HG02852 (cell line): Measurements from ENCODE around the gene FAM81B.
"Not testable (repeated sequence)": the region's sequence is repeated elsewhere in the genome, so short reads cannot be mapped to it uniquely, and the experiment has no call there.

ENCODE experiments used
- ATAC-seq: cut with Tn5 transposase; IDR thresholded peaks from one replicate; pipeline ENCODE4 v1.9.1; 2021; ENCODE audit warnings: mild to moderate bottlenecking, moderate library complexity; ENCODE audit not compliant: unreplicated experiment

The FAM81B gene, protein sequence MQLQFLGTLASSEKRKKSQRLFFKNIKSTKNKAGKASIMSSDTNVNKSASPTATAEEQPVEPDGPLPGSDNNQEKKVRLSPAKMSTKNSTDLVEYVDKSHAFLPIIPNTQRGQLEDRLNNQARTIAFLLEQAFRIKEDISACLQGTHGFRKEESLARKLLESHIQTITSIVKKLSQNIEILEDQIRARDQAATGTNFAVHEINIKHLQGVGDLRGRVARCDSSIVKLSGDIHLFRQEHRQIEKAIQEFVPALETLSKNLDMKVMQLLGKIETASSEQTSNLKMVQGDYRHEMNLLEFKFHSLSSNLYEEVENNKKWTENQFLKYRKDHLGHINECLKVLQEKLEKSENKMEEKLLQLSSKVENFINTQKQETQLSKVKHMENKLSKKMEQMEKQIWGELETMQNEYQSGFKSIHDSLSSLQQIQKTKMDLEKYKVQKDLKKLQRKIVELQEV

DNA sequence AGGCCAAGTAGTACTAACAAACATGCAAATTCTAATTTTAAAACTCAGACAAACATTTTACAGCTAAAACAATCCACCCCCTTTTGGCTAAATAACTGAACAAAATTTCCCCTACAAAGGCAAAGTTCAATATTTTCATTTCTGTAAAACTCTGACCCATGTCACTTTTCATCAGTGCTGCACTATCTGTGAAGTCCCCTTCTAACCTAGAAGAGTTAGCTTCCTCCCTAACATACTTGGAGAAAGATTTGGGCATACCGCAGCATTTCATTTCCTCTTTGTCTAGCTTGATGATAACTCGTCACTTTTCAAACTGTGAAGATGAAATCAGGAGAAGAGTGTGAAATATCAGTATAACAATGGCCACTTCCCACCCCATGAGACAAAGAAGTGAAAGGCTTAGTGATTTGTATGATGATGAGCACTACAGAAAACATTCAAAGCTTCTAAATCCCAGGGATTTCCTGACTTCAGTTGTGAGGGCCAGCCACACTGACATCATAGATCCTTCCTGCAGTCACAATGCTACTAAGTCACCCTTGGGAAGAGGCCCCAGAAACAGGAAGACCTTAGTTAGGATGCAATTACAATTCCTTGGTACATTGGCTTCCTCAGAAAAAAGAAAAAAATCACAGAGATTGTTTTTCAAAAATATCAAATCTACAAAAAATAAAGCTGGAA, at the start of gene FAM81B:
TSS of gene FAM81B (plus strand) at position 555 of the 681 bp plus-strand sequence. CDS start at position 579, 24 bp downstream.
- no peak for ATAC-seq

DNA sequence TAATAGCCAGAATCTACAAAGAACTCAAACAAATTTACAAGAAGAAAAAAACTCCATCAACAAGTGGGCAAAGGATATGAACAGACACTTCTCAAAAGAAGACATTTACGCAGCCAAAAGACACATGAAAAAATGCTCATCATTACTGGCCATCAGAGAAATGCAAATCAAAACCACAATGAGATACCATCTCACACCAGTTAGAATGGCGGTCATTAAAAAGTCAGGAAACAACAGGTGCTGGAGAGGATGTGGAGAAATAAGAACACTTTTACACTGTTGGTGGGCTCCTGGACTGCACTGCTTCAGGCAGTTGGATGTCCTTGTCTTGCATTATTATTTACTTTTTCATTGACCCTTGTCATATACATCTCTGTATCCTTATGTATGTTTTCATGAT, 49.7 kb upstream of the FAM81B start:
- ATAC-seq: not testable (repeated sequence)

DNA sequence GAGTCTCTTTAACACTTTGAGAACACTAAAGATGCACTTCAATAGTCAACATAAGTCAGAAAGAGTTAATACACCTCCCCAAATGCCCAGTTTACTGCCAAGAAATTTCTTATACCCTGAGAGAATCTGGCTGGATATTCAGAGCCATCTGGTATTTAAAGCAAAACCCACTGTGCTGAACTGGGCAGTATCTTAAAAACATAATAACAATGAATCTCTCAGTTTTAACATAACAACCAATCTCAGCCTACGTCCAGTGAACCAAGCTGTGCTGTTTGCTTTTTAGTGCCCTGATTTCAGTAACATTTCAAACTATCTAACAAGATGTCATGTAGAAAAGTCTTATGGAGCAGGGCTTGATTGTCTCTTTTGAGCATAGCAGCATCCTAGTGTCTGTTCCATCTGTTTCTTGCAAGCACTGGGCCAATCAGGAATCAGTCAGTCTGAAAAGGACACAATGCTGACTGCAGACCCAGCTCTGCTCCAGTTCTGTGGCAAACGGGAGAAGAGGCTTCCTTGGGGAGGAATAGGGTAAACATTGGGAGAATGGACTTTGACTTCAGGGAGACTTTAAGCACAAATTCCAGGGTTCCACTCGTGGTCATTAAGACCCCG, 43.6 kb upstream of the FAM81B start:
- no peak for ATAC-seq

DNA sequence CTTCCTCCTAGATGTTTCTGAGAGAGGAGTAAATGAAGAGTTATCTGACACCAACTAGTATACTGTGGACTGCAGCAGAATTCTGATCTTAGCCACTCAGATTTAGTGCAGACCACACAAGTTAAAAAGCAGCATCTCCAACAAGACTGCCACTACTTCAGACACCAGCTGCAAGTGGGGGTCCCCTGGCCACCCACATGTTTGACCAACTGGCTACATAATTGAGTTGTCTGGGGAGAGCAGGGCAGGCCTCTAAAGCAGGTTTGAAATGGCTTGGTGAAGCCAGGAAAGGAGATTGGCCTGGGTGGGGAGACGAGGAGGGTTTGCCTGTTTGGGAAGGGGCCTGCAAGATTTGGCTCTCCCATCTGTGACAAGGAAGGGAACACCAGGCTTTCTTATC, 40.5 kb upstream of the FAM81B start:
- ATAC-seq: no peak

DNA sequence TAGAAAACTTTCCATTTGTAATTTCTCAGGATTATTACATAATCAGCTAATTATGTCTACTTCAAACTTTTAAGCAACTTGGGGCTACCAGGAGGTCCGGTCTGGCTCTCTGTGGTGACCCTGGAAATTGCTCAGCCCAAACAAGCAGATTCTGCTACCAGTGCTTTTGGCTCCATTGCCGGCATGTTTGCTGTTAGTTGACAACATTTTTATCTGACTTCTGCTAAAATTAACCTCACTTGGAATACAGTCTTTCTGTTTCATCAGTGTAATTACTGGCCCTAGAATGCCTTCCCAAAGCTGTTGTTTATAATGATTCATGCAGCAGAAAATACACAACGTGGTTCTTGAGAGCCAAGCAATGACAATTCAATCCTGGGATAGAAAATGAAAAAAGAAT, 38.5 kb upstream of the FAM81B start:
- no peak for ATAC-seq

DNA sequence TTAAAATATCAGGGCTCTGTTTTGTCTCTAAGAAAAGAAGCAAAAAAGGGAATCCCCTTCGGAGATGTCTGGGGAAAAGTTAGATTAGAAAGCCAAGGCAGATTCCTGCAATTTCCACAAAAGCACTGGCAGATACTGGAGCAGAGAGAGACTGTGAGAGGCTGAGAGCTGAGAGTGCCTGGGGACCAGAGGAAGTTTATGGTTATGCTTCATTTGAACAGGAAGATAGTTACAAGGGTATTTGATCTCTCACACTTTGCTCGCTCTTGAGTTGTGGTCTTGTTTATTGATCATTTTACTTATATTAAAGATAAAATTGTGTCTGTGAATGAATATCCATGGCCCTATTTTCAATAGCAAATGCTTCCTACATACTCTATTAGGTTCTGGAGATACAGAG, 32.8 kb upstream of the FAM81B start:
- ATAC-seq: no peak

DNA sequence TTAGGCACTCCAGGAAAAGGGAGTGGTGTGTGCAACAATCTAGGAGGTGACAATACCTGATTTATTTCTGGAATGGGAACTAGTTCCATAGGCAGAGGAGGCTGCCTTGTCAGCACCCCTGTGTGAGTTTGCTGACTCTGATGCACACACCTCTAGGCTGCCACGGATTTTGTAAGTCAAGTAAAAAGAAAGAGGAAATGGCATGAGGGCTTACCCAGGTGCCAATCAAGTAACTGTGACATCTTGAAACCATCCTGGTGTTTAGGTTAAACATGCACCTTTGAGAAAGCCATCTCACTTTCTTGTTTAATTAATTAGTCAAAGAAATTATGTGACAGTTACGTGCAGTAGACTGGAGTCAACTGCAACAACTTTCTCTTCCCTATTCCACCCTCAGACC, 32.3 kb upstream of the FAM81B start:
- ATAC-seq: no peak

DNA sequence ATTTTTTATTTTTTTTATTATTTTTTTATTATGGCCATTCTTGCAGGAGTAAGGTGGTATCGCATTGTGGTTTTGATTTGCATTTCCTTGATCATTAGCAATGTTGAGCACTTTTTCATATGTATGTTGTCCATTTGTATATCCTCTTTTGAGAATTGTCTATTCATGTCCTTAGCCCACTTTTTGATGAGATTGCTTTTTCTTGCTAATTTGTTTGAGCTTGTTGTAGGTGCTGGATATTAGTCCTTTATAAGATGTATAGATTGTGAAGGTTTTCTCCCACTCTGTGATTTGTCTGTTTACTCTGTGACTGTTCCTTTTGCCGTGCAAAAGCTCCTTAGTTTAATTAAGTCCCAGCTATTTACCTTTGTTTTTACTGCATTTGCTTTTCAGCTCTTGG, 30.5 kb upstream of the FAM81B start:
- not testable (repeated sequence) for ATAC-seq

DNA sequence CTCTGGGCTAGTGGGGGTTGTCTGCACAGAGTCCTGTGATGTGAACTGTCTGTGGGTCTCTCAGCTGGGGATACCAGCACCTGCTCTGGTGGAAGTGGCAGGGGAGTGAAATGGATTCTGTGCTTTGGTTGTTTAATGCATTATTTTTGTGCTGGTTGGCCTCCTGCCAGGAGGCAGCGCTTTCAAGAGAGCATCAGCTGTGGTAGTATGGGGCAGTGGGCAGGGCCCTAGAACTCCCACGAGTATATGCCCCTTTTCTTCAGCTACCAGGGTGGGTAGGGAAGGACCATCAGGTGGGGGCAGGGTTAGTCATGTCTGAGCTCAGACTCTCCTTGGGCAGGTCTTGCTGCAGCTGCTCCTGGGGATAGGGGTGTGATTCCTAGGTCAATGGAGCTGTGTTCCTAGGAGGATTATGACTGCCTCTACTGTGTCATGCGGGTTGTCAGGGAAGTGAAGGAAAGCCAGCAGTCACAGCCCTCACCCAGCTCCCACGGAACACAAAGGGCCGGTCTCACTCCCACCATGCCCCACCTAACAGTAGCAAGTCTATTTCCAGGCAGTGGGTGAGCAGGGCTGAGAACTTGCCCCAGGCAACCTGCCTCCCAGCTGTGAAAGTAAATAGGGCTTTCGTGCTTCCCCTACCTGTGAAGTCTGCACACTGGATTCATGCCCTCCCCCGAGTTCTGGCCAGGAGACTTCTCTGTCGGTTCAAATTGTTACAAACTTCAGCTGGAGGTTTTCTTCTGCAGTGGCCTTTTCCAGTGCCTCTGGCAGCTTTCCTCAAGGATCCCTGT, 25.7 kb upstream of the FAM81B start:
- ATAC-seq: no peak

DNA sequence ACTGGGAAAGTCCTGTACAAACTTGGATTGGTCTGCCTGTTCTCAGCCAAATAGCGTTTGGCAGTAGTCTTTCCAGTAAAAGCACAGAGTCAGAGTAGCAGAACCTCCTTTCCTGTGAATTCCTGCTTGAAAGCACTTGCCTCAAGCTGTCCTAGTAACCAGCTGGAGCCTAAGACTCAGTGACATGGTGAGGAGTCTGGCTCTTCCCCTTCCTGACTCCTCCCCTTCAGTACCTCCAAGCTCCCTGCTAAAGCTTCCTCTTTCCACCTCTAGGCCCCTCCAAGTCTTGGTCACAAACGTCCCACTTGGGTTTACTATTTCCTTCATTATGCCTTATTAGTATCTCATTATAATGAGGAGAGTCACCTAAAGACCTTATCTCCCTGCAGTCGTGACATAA, 21.4 kb upstream of the FAM81B start:
- ATAC-seq: no peak

DNA sequence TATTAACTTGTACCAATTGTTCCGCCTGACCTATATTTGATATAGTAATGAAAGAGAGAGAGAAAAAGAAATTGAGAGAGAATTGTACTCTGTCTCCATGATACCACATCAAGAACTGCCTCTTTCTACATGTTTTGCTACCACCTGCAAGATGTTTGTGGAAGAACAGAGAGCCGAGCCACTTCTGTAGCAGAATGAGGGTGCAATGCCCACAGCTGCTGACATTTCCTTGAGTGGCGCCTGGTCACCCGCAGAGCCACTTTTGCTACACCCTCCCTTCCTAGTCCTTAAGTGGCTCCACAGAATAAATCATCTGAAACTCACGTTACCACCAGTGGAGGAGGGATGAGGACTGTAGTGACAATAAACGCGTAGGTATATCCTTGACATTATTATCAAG, 17.1 kb upstream of the FAM81B start:
- ATAC-seq: no peak

DNA sequence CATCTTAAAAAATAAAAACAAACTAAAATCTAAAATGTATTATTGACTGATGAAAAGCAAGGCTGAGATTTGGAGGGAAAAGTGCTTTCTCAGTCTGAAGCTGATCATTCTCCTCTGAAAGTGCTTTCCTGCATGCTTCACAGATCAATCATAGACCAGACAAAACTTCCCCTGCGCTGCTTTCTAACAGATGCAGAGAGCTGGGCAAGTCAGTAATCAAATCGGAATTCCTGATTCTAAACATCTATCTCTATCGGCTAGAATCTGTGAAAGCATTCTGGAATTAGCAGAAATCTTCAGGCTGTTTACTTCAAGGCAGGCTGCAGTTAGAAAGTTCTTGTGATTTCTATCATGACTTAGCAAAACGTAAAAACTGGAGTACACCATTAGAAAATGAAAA, 15.6 kb upstream of the FAM81B start:
- ATAC-seq: no peak

DNA sequence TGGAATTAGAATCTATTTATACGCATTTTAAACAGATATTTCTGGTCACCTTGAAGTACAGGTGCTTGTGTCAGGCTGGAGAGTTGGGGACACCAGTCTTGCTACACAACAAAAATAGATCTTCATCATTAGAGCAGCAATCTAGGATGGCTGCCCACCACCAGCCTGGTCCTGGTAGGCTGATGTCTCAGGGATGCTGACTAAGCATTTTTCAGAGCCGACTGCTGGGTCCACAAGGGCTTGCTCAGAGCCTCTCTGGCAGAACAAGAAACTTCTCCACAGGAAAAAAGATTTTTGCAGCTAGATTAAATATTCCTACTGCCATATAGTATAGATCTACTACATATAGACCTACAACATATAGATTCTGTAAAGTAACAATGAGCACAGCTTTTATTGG, 12.0 kb upstream of the FAM81B start:
- no peak for ATAC-seq

DNA sequence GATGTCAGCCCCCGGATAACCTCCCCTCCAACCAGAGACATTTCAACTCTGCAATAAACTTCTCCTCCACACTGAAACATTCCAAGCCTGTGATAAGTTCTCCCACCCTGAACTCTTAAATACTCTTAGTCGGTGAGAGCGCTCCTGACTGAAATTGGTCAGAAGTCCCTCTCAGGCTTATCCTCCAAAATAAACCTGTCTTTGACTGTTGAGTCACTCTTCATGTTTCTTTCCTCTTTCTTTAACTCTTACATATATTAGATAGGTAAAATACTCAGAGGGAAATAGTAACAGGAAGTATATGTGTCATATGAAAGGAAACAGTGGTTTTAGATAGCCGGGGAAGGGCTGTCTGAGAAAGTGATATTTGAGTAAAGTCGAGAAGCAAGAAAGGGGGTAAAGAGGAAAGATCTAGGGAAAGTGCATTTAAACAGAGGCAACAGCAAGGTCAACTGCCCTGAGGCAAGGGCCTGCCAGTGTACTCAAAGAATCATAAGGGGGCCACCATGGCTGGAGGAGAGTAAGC, 11.0 kb upstream of the FAM81B start:
- ATAC-seq: no peak

DNA sequence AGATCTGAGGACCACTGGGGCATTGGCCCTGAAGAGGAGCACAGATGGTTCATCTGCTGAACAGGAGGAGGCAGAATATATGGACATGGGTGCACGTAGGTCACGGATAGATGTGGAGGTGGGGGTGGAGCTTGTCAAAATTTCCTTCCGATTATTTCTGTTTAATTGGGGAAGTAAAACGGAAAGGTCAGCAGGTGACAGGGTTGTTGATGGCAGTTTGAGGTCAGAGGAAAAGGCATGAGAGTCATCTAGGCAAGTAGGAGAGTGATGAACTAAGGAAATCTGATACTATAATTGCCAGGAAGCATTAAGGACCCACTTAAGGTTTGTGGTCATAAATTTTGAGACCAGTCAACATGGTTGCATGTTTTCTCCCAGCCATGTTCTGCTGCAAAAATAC, 8.4 kb upstream of the FAM81B start:
- no peak for ATAC-seq

DNA sequence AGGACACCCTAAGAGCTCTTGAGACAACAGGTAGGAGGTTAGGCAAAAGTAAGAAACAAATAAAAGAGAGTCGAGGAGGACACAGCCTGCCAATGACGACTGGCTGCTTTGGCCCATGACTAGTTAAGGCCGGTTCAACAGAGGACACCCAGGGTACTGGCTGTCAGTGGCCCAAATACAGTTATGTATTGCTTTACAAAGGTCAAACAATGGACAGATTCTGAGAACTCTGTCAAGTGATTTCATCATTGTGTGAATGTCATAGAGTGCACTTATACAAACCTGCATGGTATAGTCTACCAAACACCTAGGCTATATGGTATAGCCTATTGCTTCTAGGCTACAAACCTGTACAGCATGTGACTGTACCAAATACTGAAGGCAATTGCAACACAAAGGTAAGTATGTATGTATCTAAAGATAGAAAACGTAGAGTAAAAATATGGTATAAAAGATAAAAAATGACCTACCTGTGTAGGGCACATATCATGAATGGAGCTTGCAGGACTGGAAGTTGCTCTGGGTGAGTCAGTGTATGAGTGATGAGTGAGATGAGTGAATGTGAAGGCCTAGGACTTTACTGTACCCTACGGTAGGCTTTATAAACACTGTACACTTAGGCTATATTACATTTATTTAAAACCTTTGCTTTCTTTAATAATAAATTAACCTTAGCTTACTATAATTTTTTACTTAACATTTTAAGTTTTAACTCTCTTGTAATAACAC, 6.5 kb upstream of the FAM81B start:
- no peak for ATAC-seq

DNA sequence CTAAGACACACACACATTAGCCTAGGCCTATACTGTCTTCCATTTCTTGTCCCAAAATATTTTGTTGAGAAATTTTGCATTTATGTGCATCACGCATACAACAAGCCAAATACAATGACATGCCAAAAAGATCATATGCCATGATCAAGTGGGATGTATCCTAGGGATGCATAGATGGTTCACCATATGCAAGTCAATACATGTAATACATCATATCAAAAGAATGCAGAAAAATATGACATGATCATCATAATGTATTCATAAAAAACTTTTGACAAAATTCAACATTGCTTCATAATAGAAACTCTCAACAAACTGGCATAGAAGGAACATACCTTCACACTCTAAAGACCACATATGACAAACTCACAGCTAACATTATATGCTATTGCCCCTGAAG, 5.8 kb upstream of the FAM81B start:
- no peak for ATAC-seq

DNA sequence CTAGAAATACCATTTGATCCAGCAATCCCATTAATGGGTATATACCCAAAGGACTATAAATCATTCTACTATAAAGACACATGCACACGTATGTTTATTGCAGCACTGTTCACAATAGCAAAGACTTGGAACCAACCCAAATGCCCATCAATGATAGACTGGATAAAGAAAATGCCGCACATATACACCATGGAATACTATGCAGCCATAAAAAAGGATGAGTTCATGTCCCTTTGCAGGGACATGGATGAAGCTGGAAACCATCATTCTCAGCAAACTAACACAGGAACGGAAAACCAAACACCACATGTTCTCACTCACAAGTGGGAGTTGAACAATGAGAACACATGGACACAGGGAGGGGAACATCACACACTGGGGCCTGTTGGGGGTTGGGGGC, 799 bp downstream of the FAM81B start:
- not testable (repeated sequence) for ATAC-seq

DNA sequence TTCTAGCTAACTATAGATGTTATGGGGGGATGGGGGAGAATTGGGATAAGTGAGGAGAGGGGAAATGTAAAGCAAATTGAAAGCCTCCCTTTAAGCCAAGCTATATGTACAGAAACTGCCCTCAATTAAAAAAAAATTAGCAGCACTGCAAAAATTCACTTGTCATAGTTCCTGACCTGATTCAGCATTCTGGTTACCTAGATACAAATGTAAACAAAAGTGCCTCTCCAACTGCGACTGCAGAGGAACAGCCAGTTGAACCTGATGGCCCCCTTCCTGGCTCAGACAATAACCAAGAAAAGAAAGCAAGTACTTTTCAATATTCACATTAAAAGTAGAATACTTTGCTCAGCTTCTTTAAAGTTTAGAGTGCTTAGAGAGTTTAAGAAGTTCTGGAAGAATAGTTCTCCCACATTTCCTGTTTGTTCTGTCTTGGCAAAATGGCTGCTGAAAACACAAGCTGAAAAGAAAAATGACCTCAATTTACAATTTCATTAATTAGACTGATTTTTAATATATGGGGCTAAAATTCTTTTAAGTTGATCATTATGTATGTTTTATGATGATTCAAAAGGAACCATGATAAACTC, 1.5 kb downstream of the FAM81B start:
- ATAC-seq: no peak

DNA sequence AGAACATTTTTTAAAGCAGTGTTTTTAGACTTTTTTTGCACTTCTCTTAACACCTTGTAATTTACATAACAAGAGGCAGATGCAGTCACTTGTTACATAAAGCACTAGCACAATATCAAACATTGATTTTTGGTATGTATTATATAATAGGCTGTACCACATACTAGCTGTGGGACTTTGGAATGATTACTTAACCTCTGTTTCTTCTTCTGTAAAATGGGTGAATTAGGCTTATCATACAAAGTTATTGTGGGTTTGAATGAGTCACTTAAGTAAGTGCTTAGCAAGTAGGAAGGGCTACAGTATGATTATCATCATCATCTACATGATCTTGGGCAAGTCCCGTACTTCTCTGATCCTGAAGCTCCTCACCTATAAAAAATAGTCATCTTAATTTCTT, 2.1 kb downstream of the FAM81B start:
- no peak for ATAC-seq
